OCI-LY7 (cell line): ENCODE results near the gene RAB1B. TPM values are rescaled to one million over a fixed set of nuclear protein-coding genes. Genes with fewer than 3 reads are reported as not detected.

ENCODE experiments used
- BruUV-seq: library from RNA; stranded (reverse); fragments of 400-500 nt; replicated peaks from 2 replicates; lab custom pipeline; 2021; lab: Mats Ljungman, UMichigan
- CTCF ChIA-PET: fragments of 300-600 bp; sonication (Branson Sonifier 250); formaldehyde crosslinking; loops from one replicate; lab custom pipeline; 2022; ENCODE audit warnings: antibody characterized with exemption; ENCODE audit not compliant: unreplicated experiment; lab: Charles Lee
- POLR2A ChIA-PET: fragments of 300-600 bp; sonication (Branson Sonifier 250); formaldehyde crosslinking; loops from one replicate; lab custom pipeline; 2022; ENCODE audit warnings: antibody characterized with exemption; lab: Charles Lee
- DNase-seq: peaks from one replicate; pipeline ENCODE4 v3.0.0-alpha.2; 2015; ENCODE audit warnings: low spot score
- H2AFZ ChIP-seq: fragments of 200-600 bp; sonication (generic), shearing (Covaris generic); 2 replicates; pipeline ENCODE4 v1.6.1; 2014; ENCODE audit warnings: mild to moderate bottlenecking, antibody characterized with exemption, low read length, moderate library complexity
- H3K27ac ChIP-seq: fragments of 200-600 bp; sonication (generic); 2 replicates; pipeline ENCODE4 v1.5.1; 2014; ENCODE audit warnings: mixed run types, low read depth, mild to moderate bottlenecking, moderate library complexity, low read length, inconsistent platforms; ENCODE audit not compliant: poor library complexity, severe bottlenecking
- H3K36me3 ChIP-seq: fragments of 200-600 bp; sonication (generic); 2 replicates; pipeline ENCODE4 v1.6.1; 2014; ENCODE audit warnings: mild to moderate bottlenecking, antibody characterized with exemption, low read length, moderate library complexity, mixed read lengths; ENCODE audit not compliant: insufficient read depth
- H3K4me1 ChIP-seq: fragments of 200-600 bp; sonication (generic); 2 replicates; pipeline ENCODE4 v1.5.1; 2014; ENCODE audit warnings: mild to moderate bottlenecking, low read length; ENCODE audit not compliant: insufficient read depth, poor library complexity, severe bottlenecking
- H3K4me2 ChIP-seq: fragments of 200-600 bp; sonication (generic); 2 replicates; pipeline ENCODE4 v1.6.1; 2014; ENCODE audit warnings: mild to moderate bottlenecking, low read length
- H3K4me3 ChIP-seq: fragments of 200-600 bp; sonication (generic); 2 replicates; pipeline ENCODE4 v1.5.1; 2014; ENCODE audit warnings: mild to moderate bottlenecking, low read depth, low read length; ENCODE audit not compliant: poor library complexity, severe bottlenecking
- H3K79me2 ChIP-seq: fragments of 200-600 bp; sonication (generic); 2 replicates; pipeline ENCODE4 v1.6.1; 2016; ENCODE audit warnings: low read depth, mild to moderate bottlenecking, low read length, moderate library complexity, mixed read lengths; ENCODE audit not compliant: insufficient read depth
- H3K9me2 ChIP-seq: fragments of 200-600 bp; sonication (generic); 2 replicates; pipeline ENCODE4 v1.6.1; 2016; ENCODE audit warnings: mild to moderate bottlenecking, low read length, mixed read lengths; ENCODE audit not compliant: insufficient read depth
- H3K9me3 ChIP-seq: fragments of 200-600 bp; sonication (generic); 2 replicates; pipeline ENCODE4 v1.6.1; 2014; ENCODE audit warnings: mild to moderate bottlenecking, mixed run types, low read length, mixed read lengths
- H4K20me1 ChIP-seq: fragments of 200-600 bp; sonication (generic); 2 replicates; pipeline ENCODE4 v1.6.1; 2014; ENCODE audit warnings: mild to moderate bottlenecking, antibody characterized with exemption, low read length, moderate library complexity, mixed read lengths; ENCODE audit not compliant: insufficient read depth
- CTCF ChIP-seq: fragments of 200-600 bp; sonication (generic); conservative IDR thresholded peaks from 2 replicates; pipeline ENCODE4 v1.5.1; 2014; ENCODE audit warnings: mild to moderate bottlenecking, antibody characterized with exemption, low read length, moderate library complexity, mixed read lengths
- EZH2phosphoT487 ChIP-seq: fragments of 200-600 bp; sonication (generic); IDR thresholded peaks from 2 replicates; pipeline ENCODE4 v1.6.1; 2018; ENCODE audit warnings: low read depth, borderline replicate concordance, mild to moderate bottlenecking, mixed run types, antibody characterized with exemption, low read length, moderate library complexity, mixed read lengths
- intact Hi-C: fragments of 100-400 bp; cut with micrococcal nuclease; formaldehyde crosslinking; loops from one replicate; pipeline ENCODE4 v1.10.0; 2022; ENCODE audit not compliant: unreplicated experiment
- total RNA-seq, 2 experiments: library from RNA; depleted of rRNA in 1 of 2; stranded (reverse); fragments of >200 nt in 1 of 2; shearing (Covaris generic) in 1 of 2; gene quantifications; 2 replicates each; pipeline ENCODE4 v1.2.3, GENCODE V29; 2014 to 2022

Gene RAB1B
- total RNA-seq, 2 experiments from 2014 or later = 77.7 to 81.8 TPM

GRCh38 chr11:66312549-66313320, 44.3 kb downstream of the RAB1B start:
- no TSS peak for BruUV-seq

DNA sequence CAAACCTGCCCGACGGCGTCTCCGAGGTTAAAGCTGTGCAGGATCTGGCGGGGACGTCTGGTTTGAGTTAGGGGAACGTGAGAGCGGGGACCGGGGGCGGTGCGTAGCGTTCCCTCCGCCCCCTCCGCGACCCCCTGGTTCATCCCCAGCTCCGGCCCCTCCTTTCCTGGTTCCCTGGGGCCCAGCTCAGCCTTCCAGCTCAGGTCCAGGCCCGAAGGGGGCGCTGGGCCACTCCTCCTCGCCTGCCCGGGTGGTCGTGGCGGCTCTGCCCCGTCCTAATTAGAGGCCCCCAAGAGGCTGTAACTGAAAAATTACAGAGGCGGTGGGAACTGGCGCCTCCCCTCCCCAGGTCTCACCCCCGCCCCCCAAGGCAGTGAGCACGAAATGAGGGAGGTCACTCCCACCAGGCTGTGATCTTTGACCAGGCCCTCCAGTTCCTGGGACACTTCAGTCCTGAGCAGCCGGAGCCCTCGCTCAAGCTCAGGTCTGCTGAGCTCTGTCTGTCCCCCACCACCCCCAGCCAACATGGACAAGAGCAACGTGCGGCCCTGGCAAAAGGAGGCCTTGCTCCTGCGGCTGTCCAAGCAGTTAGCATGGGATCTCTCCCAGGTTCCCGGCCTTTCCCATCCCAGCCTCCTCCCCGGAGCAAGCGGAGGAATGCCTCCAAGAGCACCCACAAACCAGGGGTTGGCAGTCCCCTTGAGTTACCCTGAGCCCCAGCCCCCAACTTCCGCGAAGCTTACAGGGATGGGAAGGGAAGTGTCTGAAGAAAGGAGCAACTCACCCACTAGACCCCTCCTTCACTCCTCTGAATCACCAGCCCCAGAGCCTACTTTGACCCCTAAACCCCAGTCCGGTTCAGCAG, 45.1 kb downstream of the RAB1B start:
- Histone ChIP-seq H3K4me3 (peak overlapping the region; percentile 70), H2AFZ (peak overlapping the region; percentile 18; the same call in 1 of the 2 replicates), H3K79me2 (no peaks in the 10 kb centered on the region), H3K9me3 (no peaks in the 10 kb centered on the region), H3K4me2 (peak overlapping the region; percentile 74), H4K20me1 (no peaks in the 10 kb centered on the region), H3K27ac (peak overlapping the region; percentile 21), H3K4me1 (peaks cover 33% of the 10 kb centered on the region), H3K9me2 (no peaks in the 10 kb centered on the region), H3K36me3 (no peaks in the 10 kb centered on the region)
- CTCF ChIA-PET = interaction anchor here (1.0 to 2.5 kb wide), 3 partner anchors 15 to 73 kb away, joined by 3 to 7 read pairs (median 4); partner anchors contain the start of gene RIN1
- TF ChIP-seq EZH2phosphoT487 = no peak
- TF ChIP-seq CTCF = peak; percentile 49
- POLR2A ChIA-PET = interaction anchor here (0.6 to 3.6 kb wide), 11 partner anchors 9 to 78 kb away, joined by 3 to 13 read pairs (median 6); partner anchors contain the start of genes BRMS1 and YIF1A
- BruUV-seq = no TSS peak
- intact Hi-C loops = loop anchor here (5.0 kb wide), 1 partner anchor 34 kb away; the partner anchor contains the start of genes B4GAT1 and BRMS1
- no peak for DNase-seq

More at GRCh38 chr11:66312549-66313320, 44.3 kb downstream of the RAB1B start:
- H2AFZ ChIP-seq = peak overlapping the region; percentile 70
- no peaks in the 10 kb centered on the region for H4K20me1 ChIP-seq
- no peaks in the 10 kb centered on the region for H3K79me2 ChIP-seq
- ChIA-PET CTCF (interaction anchor here (0.6 to 2.5 kb wide), 9 partner anchors 9 to 73 kb away, joined by 3 to 7 read pairs (median 3); partner anchors contain the start of genes RIN1 and YIF1A), POLR2A (interaction anchor here (0.6 to 3.6 kb wide), 16 partner anchors 9 to 1070 kb away, joined by 3 to 13 read pairs (median 4); partner anchors contain the start of genes BRMS1 and YIF1A)
- H3K4me2 ChIP-seq = peak overlapping the region; percentile 89
- peaks cover 25% of the 10 kb centered on the region for H3K4me1 ChIP-seq
- H3K27ac ChIP-seq = peak overlapping the region; percentile 72
- peak overlapping the region; percentile 70 for H3K4me3 ChIP-seq
- H3K9me2 ChIP-seq = no peaks in the 10 kb centered on the region
- TF ChIP-seq CTCF = no peak
- TF ChIP-seq EZH2phosphoT487 = no peak
- H3K9me3 ChIP-seq = no peaks in the 10 kb centered on the region
- intact Hi-C loops = loop anchor here (1.0 to 5.0 kb wide), 3 partner anchors 16 to 59 kb away; partner anchors contain the start of genes B4GAT1, BRMS1 and SLC29A2
- peak; percentile 99 for DNase-seq
- H3K36me3 ChIP-seq = no peaks in the 10 kb centered on the region
